ENCODE data around the gene RGPD8.

Gene RGPD8

GRCh38 chr2:112322919-112323318 lies 110.5 kb downstream of the RGPD8 start:
- DNase-seq: no peak

- no peak for DNase-seq
Observed at GRCh38 chr2:112321375-112322320, 111.8 kb downstream of the RGPD8 start.
